HepG2 (cell line): ENCODE results near the gene BAHD1. TPM values are rescaled to one million over a fixed set of nuclear protein-coding genes. Genes with fewer than 3 reads are reported as not detected.

Source experiments
- ATAC-seq: fragments of 200-7000 bp; cut with Tn5 transposase; 3 replicates; pipeline ENCODE4 v1.9.1; 2020; ENCODE audit warnings: mild to moderate bottlenecking, moderate library complexity
- BruUV-seq: library from RNA; stranded (reverse); fragments of 400-500 nt; replicated peaks from 2 replicates; lab custom pipeline; 2021; lab: Mats Ljungman, UMichigan
- CTCF ChIA-PET: fragments of 300-600 bp; formaldehyde crosslinking; extraction: SDS; loops from one replicate; lab custom pipeline; 2021; ENCODE audit warnings: low total read pairs, inconsistent platforms, low intra/inter-chr PET ratio; lab: Yijun Ruan, JAX
- POLR2A ChIA-PET: fragments of 350-600 bp; sonication (Branson Sonifier 250); formaldehyde crosslinking; loops from one replicate; lab custom pipeline; 2020; ENCODE audit warnings: antibody characterized with exemption, inconsistent platforms; lab: Yijun Ruan, JAX
- DNase-seq: peaks from one replicate; pipeline ENCODE4 v3.0.0-alpha.2; 2015; ENCODE audit warnings: low spot score
- FAIRE-seq: peaks from 3 replicates; lab custom pipeline; 2011; peaks lifted over from hg19 to GRCh38; lab: Jason Lieb, UNC
- H2AFZ ChIP-seq: one replicate; pipeline ENCODE4 v1.6.1; 2011; ENCODE audit warnings: low read length, inconsistent platforms
- H3K27ac ChIP-seq: fragments of 300-600 bp; 3 replicates; pipeline ENCODE4 v1.8.0; 2011; ENCODE audit warnings: mixed run types, mild to moderate bottlenecking, mixed read lengths, low read length, inconsistent platforms; ENCODE audit not compliant: insufficient read depth; ENCODE audit errors: extremely low read length
- H3K27me3 ChIP-seq, 2 experiments: fragments of 200-600 bp in 1 of 2; 2 replicates in 1 of 2; 3 replicates in 1 of 2; pipeline versions ENCODE4 v1.6.0 to v1.8.0; 2011; ENCODE audit warnings: low read length in 2 of 2, mild to moderate bottlenecking in 2 of 2, moderate library complexity in 2 of 2, inconsistent platforms in 1 of 2; ENCODE audit not compliant: insufficient read depth in 2 of 2, control insufficient read depth in 1 of 2
- H3K36me3 ChIP-seq, 2 experiments: fragments of 200-600 bp in 1 of 2; replicated peaks in 1 of 2; 2 replicates in 1 of 2; 3 replicates in 1 of 2; pipeline versions ENCODE4 v1.5.1 to v1.8.0; 2011; ENCODE audit warnings: low read length in 2 of 2, inconsistent platforms in 1 of 2; ENCODE audit not compliant: insufficient read depth in 2 of 2, control insufficient read depth in 1 of 2
- H3K4me1 ChIP-seq: 2 replicates; pipeline ENCODE4 v1.5.1; 2012; ENCODE audit warnings: low read length, inconsistent platforms; ENCODE audit not compliant: insufficient read depth
- H3K4me2 ChIP-seq: 2 replicates; pipeline ENCODE4 v1.6.0; 2011; ENCODE audit warnings: low read depth, low read length, inconsistent platforms
- H3K4me3 ChIP-seq, 3 experiments: fragments of 200-600 bp in 1 of 3; sonication (generic), shearing (Covaris generic) in 1 of 3; replicated peaks in 1 of 3; 2 replicates each; pipeline ENCODE4 v1.5.1; 2011 to 2016; ENCODE audit warnings: low read length in 3 of 3, inconsistent platforms in 2 of 3, low read depth in 2 of 3, mild to moderate bottlenecking in 2 of 3, control low read depth in 1 of 3, mixed read lengths in 1 of 3; ENCODE audit not compliant: insufficient read depth in 1 of 3
- H3K79me2 ChIP-seq: one replicate; pipeline ENCODE4 v1.6.1; 2011; ENCODE audit warnings: low read length, inconsistent platforms; ENCODE audit not compliant: insufficient read depth
- H3K9ac ChIP-seq: 2 replicates; pipeline ENCODE4 v1.6.0; 2011; ENCODE audit warnings: mild to moderate bottlenecking, low read depth, low read length, inconsistent platforms; ENCODE audit not compliant: insufficient read depth
- H3K9me3 ChIP-seq: 2 replicates; pipeline ENCODE4 v1.5.1; 2012; ENCODE audit warnings: mild to moderate bottlenecking, low read length
- H4K20me1 ChIP-seq: 2 replicates; pipeline ENCODE4 v1.6.0; 2011; ENCODE audit warnings: inconsistent platforms, mild to moderate bottlenecking, low read length, moderate library complexity; ENCODE audit not compliant: insufficient read depth
- ATAD3A ChIP-seq: sonication (generic); formaldehyde crosslinking; IDR thresholded peaks from 2 replicates; pipeline ENCODE4 v1.4.0; 2020; ENCODE audit warnings: missing genetic modification reagents
- BRCA1 ChIP-seq: sonication (generic); formaldehyde crosslinking; IDR thresholded peaks from 2 replicates; pipeline ENCODE4 v1.4.0; 2020; ENCODE audit warnings: missing genetic modification reagents
- HDAC6 ChIP-seq: fragments of 200-600 bp; sonication (generic); IDR thresholded peaks from 2 replicates; pipeline ENCODE4 v1.7.0; 2017; ENCODE audit warnings: mild to moderate bottlenecking, antibody characterized with exemption, low read length, low read depth
- MAFF ChIP-seq: IDR thresholded peaks from 2 replicates; pipeline ENCODE4 v1.6.1; 2011; ENCODE audit warnings: low read depth, low read length, improper control_type of control experiment
- MAFK ChIP-seq, 2 experiments: IDR thresholded peaks in 1 of 2; conservative IDR thresholded peaks in 1 of 2; 2 replicates each; pipeline ENCODE4 v1.6.1; 2011; ENCODE audit warnings: improper control_type of control experiment in 2 of 2, low read length in 2 of 2
- MYNN ChIP-seq: sonication (generic); formaldehyde crosslinking; IDR thresholded peaks from 2 replicates; pipeline ENCODE4 v1.4.0; 2020; ENCODE audit warnings: mild to moderate bottlenecking, low read depth, missing genetic modification reagents
- NCOA2 ChIP-seq: sonication (generic); formaldehyde crosslinking; IDR thresholded peaks from 2 replicates; pipeline ENCODE4 v1.8.0; 2022; ENCODE audit warnings: inconsistent platforms
- THAP9 ChIP-seq: sonication (generic); formaldehyde crosslinking; IDR thresholded peaks from 2 replicates; pipeline ENCODE4; 2020; ENCODE audit warnings: missing genetic modification reagents, mild to moderate bottlenecking, borderline replicate concordance
- ZFAT ChIP-seq: sonication (generic); formaldehyde crosslinking; conservative IDR thresholded peaks from 2 replicates; pipeline ENCODE4 v1.8.1; 2023; ENCODE audit warnings: missing genetic modification reagents, inconsistent platforms
- ZNF558 ChIP-seq: sonication (generic); formaldehyde crosslinking; IDR thresholded peaks from 2 replicates; pipeline ENCODE4 v1.9.0; 2022; ENCODE audit warnings: mild to moderate bottlenecking, missing genetic modification reagents, borderline replicate concordance
- ZNF713 ChIP-seq: sonication (generic); formaldehyde crosslinking; IDR thresholded peaks from 2 replicates; pipeline ENCODE4 v1.4.0; 2020; ENCODE audit warnings: mild to moderate bottlenecking, missing genetic modification reagents
- ZNF737 ChIP-seq: sonication (generic); formaldehyde crosslinking; IDR thresholded peaks from 2 replicates; pipeline ENCODE4 v1.5.0; 2020; ENCODE audit warnings: missing genetic modification reagents, mild to moderate bottlenecking, borderline replicate concordance
- ZNF883 ChIP-seq: sonication (generic); formaldehyde crosslinking; IDR thresholded peaks from 2 replicates; pipeline ENCODE4 v1.5.1; 2020; ENCODE audit warnings: mild to moderate bottlenecking, missing genetic modification reagents; ENCODE audit errors: not compliant biosample characterization
- WGBS: methylation state at CpG from one replicate; pipeline ENCODE4 v1.1.6; 2017; ENCODE audit warnings: low lambda C conversion rate; 5-methylcytosine and 5-hydroxymethylcytosine counted together
- in situ Hi-C: cut with HindIII; loops from 2 replicates; pipeline ENCODE4 v1.10.0; 2017; ENCODE audit warnings: low pct_unique_long_range_greater_than_20kb; ENCODE audit not compliant: extremely low pct_ligation_motif_present
- intact Hi-C: fragments of 100-400 bp; cut with micrococcal nuclease; formaldehyde crosslinking; loops from one replicate; pipeline ENCODE4 v1.10.0; 2022; ENCODE audit not compliant: unreplicated experiment
- polyA plus RNA-seq, 8 experiments: library from polyadenylated mRNA; depleted of rRNA in 3 of 8; stranded (reverse) in 7 of 8; unstranded in 1 of 8; fragments of >200 nt; fragmentation: Illumina TruSeq in 4 of 8; extraction: Trizol in 4 of 8; gene quantifications; 2 replicates each; pipeline versions ENCODE4 v1.2.1 to v1.2.3, GENCODE V29; 2011 to 2016; ENCODE audit warnings: low read depth in 4 of 8, missing spikeins in 1 of 8, mixed read lengths in 1 of 8; ENCODE audit not compliant: insufficient read depth in 1 of 8
- total RNA-seq, 5 experiments: library from RNA; depleted of rRNA; stranded (reverse); fragments of >200 nt; fragmentation: Illumina TruSeq; extraction: Trizol; gene quantifications; 2 replicates each; pipeline ENCODE4 v1.2.3, GENCODE V29; 2016; ENCODE audit warnings: low read depth in 1 of 5

Gene BAHD1
- total and polyA plus RNA-seq, 2 of the 13 experiments (the other 11 are each of a cell fraction or from before 2014, with no cell fraction given), result 3.3 to 8.7 TPM

- no peak for FAIRE-seq
- BruUV-seq, result no TSS peak
- ChIA-PET POLR2A (no interaction called here), CTCF (no interaction called here)
- Histone ChIP-seq H3K36me3 (no peaks in the 10 kb centered on the region), H2AFZ (no peak overlapping the region), H3K9me3 (no peaks in the 10 kb centered on the region), H3K4me1 (peaks cover 21% of the 10 kb centered on the region), H3K9ac (no peak overlapping the region), H3K4me2 (no peak overlapping the region), H3K4me3 (no peak overlapping the region), H3K27me3 (peaks cover 4 to 25% of the 10 kb centered on the region in 2 experiments; a peak in 4 of 5 replicates), H3K79me2 (no peaks in the 10 kb centered on the region), H4K20me1 (no peaks in the 10 kb centered on the region), H3K27ac (no peak overlapping the region)
- no peak for TF ChIP-seq ZNF558 (CRISPR knock-in tag)
- TF ChIP-seq MYNN, result no peak
- no peak for TF ChIP-seq ZFAT (CRISPR knock-in tag)
- TF ChIP-seq BRCA1, result no peak
- intact Hi-C loops, result no loop called here
- no peak for DNase-seq
- in situ Hi-C loops, result loop anchor here (5.0 kb wide), 1 partner anchor 71 kb away; the partner anchor contains the start of gene BAHD1
- no peak for ATAC-seq
- WGBS, result 39% methylated on average over 3 of the region's 5 CpGs
Observed at GRCh38 chr15:40513609-40514008, 72.9 kb downstream of the BAHD1 start.

- no TSS peak for BruUV-seq
- Histone ChIP-seq H3K9ac (no peak overlapping the region), H3K4me2 (no peak overlapping the region), H3K36me3 (no peaks in the 10 kb centered on the region), H2AFZ (no peak overlapping the region), H4K20me1 (no peaks in the 10 kb centered on the region), H3K4me3 (no peak overlapping the region), H3K4me1 (peaks cover 14% of the 10 kb centered on the region), H3K9me3 (no peaks in the 10 kb centered on the region), H3K79me2 (no peaks in the 10 kb centered on the region), H3K27ac (no peak overlapping the region), H3K27me3 (peaks cover 0 to 11% of the 10 kb centered on the region in 2 experiments; a peak in 2 of 5 replicates)
- ChIA-PET POLR2A (no interaction called here), CTCF (no interaction called here)
- TF ChIP-seq MAFF, result peak; percentile 67
- TF ChIP-seq ZNF883, result no peak
- no peak for TF ChIP-seq ZNF737
- no peak for TF ChIP-seq NCOA2 (CRISPR knock-in tag)
- no peak for TF ChIP-seq HDAC6
- peak; percentile 37 to 82; a peak in 3 of 4 replicates for TF ChIP-seq MAFK (conservative IDR thresholded peaks at IDR 0.05 in 1 of 2, IDR thresholded peaks at IDR 0.05 in 1 of 2; ENCODE audit: low read length in 2 of 2)
- no peak for TF ChIP-seq THAP9
- no peak for TF ChIP-seq ATAD3A (CRISPR knock-in tag)
- no peak for TF ChIP-seq ZNF713
- WGBS, result 29% methylated on average over 2 of the region's 2 CpGs
- intact Hi-C loops (no loop called here), in situ Hi-C loops (no loop called here)
- ATAC-seq (no peak), FAIRE-seq (no peak), DNase-seq (no peak)
Observed at GRCh38 chr15:40516322-40516721, 75.6 kb downstream of the BAHD1 start.
